HG02678 (cell line): ENCODE data around the gene GHR.

ENCODE experiments used
- ATAC-seq: cut with Tn5 transposase; IDR thresholded peaks from one replicate; pipeline ENCODE4 v1.9.1; 2021; ENCODE audit warnings: mild to moderate bottlenecking, moderate library complexity; ENCODE audit not compliant: unreplicated experiment

Gene GHR

DNA sequence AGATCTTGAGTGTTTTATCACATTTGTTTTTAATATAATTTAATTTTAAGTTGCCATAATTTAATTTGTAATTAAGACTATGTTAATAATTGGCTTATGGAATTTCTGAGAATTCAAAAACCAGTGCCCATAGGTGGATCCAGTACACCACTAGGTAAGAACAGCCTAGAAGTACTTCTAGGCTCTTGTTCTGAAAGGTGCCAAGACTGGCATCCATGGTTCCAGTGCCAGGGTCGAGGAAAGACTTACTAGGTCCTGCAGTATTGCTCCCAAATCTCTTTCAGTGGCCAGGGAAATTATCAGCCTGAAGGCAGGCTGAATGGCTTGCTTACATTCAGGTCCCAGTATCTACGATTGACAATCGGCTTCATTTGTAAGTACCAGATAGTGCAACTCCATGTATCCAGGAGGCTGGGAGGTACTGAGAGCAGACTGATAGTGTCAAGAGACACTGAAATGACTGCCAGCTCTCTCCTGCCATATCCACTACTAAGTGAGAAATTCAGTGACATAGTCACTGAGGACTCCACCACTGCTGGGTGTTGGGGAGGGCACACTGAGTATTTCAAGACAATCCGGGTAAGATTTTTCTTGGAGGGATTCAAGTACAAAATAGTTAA, 174.2 kb downstream of the GHR start:
- no peak for ATAC-seq

DNA sequence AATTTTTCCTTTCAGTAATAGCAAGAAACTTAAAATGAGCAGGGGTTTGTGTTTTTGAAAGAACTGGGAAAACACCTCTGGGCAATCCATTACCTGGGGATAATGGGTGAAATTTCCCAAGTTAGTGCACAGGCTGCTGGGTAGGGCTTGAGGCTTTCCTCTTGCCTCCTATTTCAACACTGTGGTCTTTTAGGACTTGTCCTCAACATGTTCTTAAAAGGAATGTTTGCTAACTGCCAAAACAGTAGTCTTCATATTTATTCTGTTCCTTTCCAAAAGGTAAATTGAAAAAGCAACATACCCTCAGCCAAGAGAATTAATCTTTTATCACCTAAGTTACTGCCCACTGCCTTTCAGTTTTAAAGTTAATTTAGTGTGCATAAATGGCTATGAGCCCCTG, 175.1 kb downstream of the GHR start:
- ATAC-seq: no peak

- ATAC-seq: no peak
These were observed 175.9 kb downstream of the GHR start for GRCh38 chr5:42599106-42599505.

DNA sequence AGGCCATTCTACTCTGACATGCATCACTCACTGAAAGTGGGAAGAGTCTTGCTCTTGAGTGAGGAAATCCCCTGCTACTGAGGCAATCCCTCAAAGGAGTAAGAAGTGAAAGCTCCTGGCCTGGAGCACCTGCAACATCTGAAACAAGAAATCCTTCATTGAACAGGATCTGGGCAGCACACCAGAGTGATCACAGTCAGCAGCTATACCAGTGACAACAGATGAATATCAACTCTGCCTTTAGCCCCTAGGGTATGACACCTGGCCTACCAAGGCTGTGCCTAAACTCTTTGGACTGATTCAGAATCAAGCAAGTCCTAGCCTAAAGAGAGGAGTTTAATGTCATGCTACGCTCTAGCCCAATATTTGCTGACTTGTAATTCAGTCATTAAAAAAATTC, 177.2 kb downstream of the GHR start:
- ATAC-seq: no peak

GRCh38 chr5:42604171-42604711, 181.0 kb downstream of the GHR start:
- no peak for ATAC-seq

GRCh38 chr5:42605490-42605889, 182.3 kb downstream of the GHR start:
- no peak for ATAC-seq

- no peak for ATAC-seq
These were observed 183.2 kb downstream of the GHR start for GRCh38 chr5:42606464-42606869.

- no peak for ATAC-seq
These were observed 188.2 kb downstream of the GHR start for GRCh38 chr5:42611437-42611836.

GRCh38 chr5:42612750-42613366, 189.6 kb downstream of the GHR start:
- no peak for ATAC-seq

GRCh38 chr5:42614509-42614908, 191.3 kb downstream of the GHR start:
- no peak for ATAC-seq

DNA sequence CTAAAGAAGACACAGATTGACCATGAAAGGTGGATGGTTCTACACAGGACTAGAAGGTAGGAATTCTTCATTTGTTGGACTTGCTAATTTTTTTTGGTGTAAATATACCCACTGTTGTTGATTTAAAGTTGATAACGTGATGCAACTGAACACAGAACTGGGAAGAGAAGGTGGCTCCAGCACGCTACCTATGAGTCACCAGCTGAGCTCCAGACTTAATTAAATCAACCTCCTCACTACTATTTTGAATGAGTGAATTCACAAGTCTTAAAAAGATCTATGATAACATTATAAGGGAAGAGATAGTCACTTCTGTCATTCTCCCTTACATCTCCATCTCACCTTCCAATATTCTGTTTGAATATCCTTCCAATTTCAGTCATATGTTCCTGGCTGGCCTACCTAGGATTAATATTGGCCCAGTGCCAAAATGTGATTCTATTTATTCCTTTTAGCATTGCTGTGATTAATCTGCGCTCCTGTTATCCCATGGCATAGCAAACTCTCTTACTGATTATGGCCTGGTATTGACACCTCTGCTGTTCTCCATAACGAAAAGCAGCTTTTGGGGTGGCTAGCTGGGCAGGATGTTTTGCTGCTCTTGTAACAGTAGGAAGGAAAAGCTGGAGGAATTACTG, 197.5 kb downstream of the GHR start:
- ATAC-seq: no peak

DNA sequence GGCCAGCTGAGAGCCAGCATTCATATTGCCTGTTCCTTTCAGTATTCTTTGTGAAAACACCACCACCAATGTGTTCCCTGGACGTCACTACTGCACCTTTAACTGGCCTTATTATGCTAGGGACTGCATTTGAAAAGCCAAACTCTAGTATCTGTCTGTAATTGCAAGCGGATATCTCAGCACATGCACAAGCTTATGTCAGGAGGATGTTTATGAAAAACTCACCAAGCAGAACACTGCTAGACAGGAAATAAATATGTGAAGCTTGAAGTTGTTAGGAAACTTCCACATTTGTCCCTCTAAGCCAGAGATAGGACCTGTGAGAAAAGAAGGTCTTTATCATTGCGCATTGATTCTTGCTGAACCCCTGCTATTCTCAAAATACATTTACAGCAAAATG, 198.0 kb downstream of the GHR start:
- ATAC-seq: no peak

- no peak for ATAC-seq
These were observed 198.4 kb downstream of the GHR start for GRCh38 chr5:42621662-42622061.

- no peak for ATAC-seq
These were observed 201.7 kb downstream of the GHR start for GRCh38 chr5:42624912-42625311.

DNA sequence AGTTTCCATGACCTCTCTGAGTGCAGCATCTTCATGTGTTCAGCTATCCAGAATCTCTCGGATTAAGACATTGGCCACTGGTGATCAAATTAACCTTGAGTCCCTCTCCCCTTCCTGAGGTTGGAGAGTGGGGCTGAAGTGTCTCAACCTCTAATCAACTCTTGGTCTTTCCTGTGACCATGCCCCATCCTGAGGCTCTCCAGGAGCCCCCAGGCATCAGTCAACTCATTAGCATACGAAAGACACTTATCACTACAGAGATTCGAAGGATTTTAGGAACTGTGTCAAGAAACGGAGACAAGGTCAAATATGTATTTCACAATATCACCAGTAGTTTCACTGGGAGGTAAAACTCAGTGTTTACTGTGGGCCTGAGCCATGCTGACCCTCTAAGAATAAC, 203.2 kb downstream of the GHR start:
- ATAC-seq: no peak

- ATAC-seq: no peak
These were observed 205.6 kb downstream of the GHR start for GRCh38 chr5:42628821-42629220.

DNA sequence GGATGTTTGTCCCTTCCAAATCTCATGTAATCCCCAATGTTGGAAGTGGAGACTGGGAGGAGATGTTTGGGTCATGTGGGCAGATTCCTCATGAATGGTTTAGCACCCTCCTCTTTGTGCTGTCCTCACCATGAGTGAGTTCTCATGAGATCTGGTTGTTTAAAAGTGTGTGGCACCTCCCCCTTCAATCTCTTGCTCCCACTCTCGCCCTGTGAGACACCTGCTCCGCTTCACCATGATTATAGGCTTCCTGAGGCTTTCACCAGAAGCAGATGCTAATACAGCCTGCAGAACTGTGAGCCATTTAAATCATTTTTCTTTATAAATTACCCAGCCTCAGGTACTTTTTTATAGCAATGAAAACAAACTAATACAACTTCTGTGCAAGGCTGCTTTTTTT, 206.0 kb downstream of the GHR start:
- ATAC-seq: no peak

DNA sequence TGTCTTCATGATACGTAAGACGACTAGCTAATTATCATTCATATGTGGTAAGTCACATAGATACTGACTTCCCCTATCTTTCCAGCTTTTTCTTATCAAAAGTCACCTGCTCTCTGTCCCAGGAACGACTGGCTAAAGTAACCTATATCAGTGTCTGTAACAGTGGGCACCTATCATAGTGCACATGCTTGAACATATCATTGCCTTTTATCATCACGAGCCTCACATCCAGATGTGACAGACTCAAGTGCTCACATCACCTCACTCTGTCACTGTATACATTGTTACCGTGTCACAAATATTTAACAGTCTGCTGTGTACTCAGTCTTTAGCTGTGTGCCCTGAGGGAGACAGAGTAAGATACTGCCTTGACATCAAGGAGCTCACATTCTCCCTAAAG, 208.0 kb downstream of the GHR start:
- no peak for ATAC-seq

DNA sequence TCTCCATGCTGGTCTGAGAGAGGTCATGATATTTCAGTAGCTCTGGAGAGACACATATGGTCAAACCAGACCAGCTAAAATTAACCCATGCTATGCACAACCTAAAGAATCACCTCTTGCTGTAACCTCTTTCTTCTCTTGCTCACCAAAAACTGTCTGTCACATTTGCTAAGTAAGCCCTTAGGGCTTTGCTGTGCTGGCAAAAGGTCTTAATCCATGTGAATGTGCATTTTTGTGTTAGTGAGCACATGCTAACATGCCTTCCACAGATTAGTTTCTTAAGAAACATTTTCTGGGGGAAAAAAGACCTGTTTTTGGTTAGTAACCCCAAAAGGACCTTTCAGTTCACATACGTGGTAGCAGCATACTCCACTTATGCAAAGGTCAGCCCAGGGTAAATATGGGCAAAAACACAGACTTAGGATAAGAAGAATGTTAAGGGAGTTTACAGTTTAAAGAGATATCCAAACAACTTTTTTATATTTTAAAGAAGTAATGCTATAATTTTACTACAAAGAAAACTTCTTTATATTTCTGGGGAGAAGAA, 209.2 kb downstream of the GHR start:
- no peak for ATAC-seq

GRCh38 chr5:42634575-42634974, 211.3 kb downstream of the GHR start:
- no peak for ATAC-seq

- ATAC-seq: no peak
These were observed 213.2 kb downstream of the GHR start for GRCh38 chr5:42636425-42636824.

DNA sequence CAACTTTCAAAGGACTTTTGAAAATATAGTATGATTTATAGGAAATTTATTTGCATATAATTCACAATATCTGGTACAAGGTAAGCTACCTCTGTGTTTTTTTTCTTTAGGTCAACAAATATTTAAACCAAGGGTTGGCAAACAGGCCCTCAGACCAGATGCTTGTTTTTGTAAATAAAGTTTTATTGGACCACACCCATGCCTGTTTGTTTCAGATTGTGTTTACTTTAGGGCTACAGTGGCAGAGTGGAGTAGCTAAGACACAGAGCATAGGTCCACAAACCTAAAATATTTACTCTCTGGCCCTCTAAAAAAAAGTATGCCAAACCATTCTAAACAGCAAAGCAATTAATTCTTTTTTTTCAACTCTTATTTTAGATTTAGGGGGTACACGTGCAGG, 213.7 kb downstream of the GHR start:
- ATAC-seq: no peak
